GM18517 (cell line): ENCODE data around the gene ENGASE.

Experiments
- ATAC-seq: cut with Tn5 transposase; IDR thresholded peaks from one replicate; pipeline ENCODE4 v1.9.1; 2021; ENCODE audit warnings: mild to moderate bottlenecking, moderate library complexity; ENCODE audit not compliant: unreplicated experiment

The ENGASE gene

DNA sequence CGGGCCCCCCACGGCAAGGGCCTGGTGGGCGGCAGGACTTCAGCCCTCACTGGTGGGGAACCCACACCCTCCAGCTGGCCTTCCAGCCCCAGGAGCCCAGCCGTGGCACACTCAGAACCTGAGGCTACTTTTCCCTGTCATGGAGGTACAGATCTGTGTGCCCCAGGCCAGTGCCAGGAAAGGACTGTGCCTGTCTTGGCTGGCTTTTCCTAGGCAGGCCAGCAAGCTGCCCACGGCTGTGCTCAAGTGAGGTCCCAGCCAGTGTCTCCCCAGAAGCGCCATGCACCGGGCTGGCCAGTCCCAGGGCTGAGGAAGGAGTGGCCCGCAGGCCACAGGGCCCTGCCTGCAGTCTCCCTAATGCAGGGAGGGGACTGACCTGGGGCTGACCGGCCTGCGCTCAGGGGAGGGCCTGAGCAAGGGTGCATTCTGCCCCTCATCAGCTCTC is 16.6 kb downstream of the ENGASE start:
- no peak for ATAC-seq

DNA sequence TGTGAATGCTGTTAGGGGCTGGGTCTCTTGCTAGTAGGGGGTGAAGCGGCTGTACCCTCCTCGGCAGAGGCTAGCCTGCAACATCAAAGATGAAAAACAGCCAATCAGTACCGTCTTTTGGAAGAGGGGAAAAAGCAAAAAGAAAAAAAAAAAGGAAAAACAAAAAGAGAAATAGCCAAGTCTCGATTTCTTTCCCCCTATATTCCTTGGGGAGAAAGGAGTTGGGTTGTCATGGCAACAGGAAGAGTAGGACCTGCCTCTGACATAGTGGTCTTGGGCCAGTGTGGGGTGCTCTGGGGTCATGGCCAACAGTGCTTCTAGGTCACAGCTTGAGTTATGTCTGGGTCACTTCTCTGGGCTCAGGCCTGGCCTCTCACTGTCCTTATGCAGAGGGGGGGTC is 17.9 kb downstream of the ENGASE start:
- no peak for ATAC-seq

DNA sequence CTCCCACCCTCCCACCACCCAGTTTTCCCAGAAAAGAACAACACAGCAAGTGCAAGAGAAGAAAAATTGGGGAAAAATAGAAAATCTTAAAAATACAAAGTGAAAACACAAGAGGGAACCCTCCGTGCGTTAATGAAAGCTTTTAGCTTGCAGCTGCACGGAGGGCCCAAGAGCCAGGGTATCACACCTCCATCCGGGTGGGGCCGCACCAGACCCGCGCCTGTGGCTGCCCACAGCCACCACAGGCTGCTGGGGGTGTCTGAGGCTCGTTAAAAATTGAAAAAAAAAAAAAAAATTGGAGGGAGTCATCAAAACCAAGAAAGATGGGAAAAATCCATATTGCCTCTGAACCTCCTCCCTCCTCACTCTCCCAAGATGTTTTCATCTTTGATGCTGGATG is 18.6 kb downstream of the ENGASE start:
- ATAC-seq, result no peak

DNA sequence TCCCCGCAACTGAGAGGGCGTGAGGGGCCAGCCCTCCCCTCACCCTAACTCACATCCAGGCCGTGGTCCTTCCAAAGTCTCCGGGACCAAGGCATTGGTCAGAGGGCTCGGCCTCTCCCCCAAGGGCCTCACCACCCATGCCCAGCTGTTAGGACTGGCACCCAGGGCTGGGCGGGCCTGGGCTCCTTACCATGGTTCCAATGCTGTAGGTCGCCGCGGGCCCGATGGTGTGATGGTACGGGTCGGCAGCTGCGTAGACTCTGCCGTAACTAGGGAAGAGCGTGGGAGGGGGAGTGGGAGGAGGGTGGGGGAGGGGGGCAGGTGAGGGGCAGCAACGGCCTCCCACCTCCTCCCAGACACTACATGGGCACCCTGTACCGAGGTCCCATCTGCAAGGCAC is 19.6 kb downstream of the ENGASE start:
- ATAC-seq, result no peak

DNA sequence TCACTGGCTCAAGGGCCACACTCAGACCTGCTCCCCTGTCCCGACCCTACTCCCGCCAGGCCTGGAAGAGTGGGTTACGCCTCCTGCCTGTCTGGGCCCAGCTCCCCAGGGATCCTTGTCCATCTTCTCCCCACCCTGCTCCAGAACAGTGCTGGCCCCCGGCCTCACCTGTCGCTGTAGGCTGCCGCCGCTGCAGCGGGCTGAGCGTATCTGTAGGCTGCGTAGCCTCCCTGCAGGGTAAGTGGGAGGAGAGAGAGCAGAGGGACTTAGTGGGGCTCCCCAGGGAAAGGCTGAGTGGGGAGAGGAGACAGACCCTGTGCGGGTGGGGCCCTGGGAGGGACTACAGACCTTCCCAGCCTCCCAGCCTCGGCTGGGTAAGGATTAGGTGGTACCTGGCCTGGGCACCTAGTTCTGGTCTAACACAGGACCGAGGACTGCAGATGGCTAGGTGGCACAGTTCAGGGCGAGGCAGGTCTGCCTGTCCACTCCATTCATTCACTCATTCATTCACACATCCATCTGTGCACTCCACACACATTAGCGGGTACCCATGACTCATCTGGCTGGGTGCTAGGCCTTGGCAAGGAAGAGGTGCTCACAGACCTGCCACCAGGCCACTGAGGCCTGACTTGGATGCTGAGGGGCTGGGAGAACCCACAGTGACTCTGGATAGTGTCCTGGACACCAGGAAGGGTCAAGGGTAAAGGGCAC is 20.9 kb downstream of the ENGASE start:
- no peak for ATAC-seq

DNA sequence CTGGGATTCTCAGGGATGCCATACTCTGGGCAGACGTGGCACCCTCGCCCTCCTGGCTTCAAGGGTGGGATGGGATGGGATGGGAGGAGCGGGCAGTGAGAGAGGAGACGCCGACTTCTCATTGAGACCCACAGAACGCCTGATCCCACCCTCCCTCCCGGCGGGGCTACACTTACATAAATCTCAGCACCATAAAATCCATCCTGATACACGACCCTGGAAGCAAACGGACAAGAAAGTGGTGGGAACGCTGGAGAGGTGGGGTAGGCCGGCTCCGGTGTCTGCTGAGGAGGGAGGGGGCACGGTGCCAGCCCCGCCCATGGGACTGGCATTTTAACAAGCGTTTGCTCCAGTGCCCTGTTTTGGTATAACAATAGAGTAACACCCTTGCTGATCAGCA is 21.9 kb downstream of the ENGASE start:
- ATAC-seq, result no peak

DNA sequence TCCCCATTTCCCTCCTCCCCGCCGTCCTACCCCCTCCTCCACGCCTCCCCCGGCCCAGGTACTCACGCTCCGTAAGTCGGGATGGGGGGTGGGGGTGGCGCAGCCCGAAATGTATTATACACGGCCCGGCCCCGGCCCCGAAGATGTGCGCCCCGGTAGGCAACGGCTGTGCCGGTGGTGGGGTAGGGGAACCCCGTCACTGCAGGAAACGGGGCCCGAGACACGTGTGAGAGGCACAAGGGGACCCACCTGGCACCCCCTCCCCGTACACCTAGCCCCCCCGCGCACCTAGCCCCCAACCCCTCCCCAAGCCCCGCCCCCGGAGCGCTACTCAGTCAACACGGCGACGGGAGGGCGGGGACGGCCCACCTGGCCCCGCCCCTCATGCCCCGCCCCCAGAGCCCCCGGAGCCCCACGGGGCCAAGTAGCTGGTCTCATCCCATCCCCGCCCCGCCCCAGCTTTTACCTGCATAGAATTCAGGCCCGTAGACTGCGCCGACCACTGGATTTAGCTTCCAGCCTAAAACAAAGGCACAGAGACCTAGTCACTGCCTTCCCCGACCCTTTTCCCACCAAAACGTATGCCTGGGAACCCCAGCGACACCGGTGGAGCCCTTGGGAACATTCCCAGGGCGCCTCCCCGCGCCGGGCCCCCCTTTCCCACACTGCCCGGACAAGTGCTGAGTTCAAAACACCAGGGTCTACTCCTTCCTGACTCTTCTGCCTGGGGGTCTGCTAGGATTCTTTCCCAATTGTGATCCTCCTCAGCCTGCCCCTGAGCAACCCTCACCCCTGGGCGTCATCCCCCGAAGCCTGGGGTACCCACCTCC is 22.8 kb downstream of the ENGASE start:
- no peak for ATAC-seq

DNA sequence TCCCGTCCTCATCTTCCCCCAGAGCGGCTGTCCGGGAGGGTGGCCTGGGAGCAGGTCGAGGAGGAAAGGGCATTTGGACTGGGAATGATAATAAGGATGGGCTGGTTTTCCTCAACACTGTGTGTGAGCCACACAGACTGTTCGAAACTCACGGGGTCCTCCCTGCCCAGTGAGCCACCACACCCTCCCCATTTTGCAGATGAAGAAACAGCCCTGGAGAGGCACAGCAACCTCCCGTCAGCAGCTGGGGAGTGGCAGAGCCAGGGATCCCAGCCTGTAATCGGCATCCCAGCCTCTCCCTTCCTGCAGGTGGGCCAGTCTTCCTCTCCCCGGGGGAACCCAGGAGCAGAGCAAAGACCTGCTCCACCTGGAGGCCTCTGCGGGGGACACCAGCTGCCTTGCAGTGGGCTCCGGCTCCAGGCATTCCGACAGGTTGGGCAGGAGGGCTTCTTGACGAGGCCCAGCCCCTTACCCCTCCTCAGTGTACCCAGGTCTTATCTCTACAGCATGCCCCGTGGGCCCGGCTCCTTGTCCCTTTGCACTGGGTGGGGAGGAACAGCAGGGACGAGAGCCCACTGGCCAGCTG is 23.8 kb downstream of the ENGASE start:
- no peak for ATAC-seq

DNA sequence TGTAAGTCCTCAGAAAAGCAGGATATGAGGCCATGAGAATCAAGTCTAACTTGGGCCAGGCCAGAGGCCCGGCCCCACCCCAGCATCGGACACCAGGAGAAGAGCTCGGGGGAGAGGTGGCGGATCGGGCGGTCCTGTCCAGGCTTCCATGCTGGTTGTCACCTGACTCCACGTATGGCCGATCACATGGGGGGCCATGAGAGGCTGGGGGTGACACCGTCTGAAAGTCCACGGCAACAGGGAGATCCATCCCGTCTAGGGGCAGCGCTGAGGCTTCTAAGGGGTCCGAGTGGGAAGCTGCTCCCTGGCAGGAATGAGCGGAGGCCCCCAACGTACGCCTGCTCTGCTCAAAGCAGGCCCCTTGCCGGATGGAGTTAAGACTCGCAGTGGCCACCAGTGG is 25.8 kb downstream of the ENGASE start:
- ATAC-seq, result no peak

DNA sequence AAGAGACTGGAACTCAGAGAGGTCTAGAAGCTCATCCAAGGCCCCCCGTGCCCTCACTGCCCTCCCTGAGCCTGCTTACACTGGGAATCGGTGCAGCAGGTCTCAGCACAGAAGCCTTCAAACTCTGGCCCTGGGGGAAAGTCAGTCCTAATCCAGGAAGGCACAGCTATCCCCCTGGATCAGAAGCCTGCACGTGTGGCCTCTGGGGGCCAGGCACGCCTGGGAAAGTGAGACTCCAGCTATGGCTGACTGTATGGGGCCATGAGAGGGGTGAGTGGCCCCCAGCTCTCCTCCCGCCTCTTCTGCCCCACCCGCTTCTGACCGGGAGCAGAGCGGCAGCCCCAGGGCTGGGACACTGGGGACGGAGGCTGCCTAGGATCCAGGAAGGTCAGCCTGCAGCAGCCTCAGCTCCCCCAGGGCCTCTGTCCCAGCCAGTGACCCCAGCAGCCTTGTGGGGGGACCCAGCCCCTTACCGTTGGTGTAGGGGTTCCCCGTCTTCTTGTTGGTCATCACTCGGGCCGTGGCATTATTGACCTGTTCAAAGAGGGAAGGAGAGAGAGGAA is 26.6 kb downstream of the ENGASE start:
- no peak for ATAC-seq

DNA sequence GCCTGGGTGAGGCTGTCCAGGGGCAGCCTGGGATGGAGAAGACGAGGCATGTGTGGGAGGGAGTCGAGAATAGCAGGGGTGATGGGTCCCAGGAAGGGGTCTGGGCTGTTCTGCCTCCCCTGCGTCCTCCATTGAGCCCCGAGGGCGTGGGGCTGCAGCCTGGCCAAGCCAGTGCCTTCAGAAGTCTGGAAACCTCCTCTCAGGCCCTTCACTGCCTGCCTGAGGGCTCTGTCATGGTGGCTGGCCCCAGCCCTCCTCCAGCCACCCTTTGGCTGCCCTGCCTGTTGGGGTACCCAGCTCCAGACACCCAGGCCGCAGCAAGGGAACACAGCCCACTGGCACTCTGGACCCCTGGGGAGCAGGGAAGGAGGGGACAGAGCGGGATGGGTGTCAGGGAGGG is 27.6 kb downstream of the ENGASE start:
- ATAC-seq, result no peak

DNA sequence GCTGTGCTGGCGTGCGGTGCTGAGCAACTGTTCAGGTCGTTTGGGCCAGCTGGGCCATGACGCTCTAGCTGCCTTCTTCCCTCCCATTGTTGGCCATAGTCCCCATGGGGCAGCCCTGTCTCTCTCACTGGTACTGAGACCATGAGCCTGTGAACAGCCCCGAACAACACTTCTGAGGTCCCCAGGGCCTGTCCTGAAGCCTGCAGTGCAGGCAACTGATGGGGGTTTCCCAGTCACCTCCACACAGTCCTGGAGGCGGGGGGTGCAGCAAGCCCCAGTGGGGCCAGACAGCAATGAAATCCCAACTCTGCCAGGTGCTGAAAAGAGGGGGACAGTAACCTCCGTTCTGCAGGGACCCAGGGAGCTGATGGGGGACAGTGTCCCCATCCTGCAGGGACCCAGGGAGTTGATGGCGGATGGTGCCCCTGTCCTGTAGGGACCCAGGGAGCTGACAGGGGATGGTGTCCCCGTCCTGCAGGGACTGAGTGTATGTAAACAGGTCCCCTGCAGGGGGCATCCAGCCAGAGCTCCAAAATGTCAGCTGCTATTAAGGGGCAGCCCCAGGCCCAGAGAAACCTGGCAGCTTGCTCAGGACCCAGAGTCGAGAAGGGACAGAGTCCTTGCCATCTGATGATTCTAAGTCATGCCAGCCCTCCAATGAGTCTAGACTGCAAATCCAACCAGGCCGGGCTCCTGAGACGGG is 30.4 kb downstream of the ENGASE start:
- no peak for ATAC-seq

DNA sequence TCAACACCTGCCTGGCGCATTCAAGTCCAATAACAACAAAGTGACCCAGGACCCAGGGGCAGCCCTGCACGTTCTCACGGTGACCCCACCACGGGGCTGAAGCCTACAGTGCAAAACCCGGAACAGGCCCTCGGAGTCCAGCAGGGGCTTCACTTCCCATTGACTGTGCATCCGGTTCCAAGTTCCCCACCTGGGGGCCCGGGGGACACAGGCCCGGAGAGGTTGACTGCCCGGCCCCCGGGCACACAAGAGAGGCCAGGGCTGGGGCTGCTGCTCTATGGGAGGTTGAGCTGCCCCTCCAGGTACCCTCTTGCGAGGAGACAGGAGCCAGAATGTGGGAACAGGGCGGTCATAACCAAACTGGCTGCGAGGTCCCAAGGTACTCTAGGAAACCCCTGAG is 31.3 kb downstream of the ENGASE start:
- no peak for ATAC-seq

DNA sequence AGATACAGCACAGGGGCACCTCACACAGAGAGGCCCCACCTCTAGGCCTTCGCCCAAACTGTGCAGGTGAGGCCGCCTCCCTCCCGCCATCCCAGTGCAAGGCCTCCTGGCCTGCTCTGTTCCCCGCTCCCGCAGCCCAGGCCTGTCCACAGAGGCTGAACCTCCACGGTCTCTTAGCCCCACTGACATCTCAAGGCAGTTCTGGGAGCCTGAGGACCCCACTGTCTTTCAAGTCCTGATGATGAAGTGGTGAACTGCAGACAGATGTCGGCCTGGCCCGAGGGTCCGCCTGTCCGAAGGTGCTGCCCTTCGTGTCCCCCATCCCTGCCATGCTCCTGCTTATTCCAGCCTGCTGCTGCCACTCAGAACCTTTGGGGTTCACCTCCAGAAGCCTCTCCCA is 32.3 kb downstream of the ENGASE start:
- ATAC-seq, result no peak

DNA sequence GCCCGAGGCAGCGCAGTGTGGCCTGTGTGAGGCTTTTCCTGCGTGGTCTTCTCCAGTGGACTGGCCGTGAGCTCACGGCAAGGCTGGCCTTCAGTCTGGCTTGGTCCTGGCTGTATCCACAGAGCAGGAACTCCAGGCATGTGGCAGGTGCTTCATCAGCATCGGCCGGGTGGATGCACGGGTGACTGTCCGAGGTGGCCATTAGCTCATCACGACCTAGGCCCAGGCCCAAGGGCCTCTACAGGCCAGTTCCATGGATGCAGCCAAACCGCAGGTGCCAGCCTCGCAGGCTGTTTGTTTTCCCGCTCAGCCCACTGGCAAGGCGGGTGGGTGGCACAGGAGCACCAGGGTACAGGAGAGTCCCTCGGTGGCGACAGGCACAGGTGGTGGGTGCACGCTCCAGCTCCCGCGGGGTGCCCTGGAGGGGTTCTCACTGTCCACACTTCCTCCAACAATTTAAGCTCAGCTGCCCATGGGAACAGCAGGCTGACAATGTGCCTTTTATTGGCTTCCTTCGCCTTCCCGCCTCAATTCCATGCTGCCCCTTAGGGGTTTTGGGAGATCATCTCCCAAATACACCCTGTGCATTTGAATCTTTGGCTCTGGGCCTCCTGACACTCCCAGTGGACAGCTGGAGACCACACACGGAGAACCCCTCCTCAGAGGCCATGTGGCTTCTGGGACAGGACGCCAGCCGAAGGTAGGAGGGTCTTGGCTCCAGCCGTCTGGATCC is 33.0 kb downstream of the ENGASE start:
- no peak for ATAC-seq

DNA sequence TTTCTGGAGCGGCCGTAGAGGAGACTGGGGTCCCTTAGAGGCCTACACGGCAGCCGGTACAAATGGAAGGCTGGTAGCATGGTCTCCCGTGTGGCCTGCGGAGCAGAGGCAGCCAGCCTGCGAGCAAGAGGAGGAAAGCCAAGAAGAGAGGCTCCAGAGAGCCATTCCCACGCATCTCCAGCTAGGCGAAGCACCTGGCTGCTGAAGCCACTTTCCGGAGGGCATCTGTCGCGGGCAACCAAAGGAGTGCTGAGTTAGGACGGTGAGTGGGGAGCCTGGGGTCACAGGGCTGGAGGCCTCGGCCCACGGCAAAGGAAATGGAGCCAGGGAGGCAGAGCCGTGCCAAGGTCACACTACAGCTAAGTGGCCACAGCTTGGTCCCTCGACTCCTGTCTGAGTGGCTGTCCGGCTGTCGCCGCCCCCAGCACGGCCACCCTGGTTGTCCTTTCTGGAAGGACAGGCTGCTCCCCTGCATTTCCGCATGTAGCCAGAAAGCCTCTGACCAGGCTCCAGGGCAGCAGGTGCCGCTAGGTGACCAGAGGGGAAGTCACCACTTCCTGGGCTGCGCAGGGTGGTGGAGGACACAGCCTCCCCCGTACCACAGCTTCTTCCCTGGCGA is 33.7 kb downstream of the ENGASE start:
- ATAC-seq, result no peak

DNA sequence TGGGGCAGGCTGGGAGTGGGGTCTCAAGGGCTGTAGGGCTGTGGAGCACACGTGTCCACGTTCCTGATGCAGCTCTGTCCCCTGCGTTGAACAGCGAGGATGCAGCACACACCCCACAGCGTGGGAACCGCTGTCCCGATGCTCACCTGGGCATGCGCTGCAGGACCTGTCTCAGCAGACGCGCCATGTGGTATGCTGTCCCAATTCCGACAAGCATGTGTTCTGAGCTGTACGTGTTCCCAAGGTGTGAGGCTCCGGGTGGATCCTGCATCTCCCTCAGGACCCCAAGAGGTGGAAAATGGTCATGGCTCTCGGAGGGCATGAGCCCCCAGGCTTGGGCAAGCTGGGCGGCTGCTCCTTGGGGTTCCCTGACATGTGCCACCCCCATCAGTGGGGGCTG is 34.2 kb downstream of the ENGASE start:
- ATAC-seq, result no peak

DNA sequence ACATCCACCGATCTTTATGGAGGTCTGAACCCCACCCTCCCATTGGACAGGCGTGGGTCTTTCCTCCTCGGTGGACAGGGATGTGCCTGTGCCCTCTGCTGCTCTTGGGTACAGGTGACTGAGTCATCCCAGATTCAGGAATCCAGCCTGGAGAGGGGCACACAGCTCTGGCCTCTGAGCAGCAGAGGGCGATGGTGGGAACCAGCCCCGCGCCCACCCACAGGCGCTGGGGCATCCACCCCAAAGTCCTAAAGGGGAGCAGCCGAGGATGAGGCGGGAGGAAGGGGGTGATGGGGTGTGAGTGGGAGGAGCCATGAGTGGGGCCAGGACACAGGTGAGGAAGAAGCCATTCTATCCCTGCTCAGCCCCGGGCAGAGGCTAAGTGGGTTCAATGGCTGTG is 35.0 kb downstream of the ENGASE start:
- no peak for ATAC-seq

DNA sequence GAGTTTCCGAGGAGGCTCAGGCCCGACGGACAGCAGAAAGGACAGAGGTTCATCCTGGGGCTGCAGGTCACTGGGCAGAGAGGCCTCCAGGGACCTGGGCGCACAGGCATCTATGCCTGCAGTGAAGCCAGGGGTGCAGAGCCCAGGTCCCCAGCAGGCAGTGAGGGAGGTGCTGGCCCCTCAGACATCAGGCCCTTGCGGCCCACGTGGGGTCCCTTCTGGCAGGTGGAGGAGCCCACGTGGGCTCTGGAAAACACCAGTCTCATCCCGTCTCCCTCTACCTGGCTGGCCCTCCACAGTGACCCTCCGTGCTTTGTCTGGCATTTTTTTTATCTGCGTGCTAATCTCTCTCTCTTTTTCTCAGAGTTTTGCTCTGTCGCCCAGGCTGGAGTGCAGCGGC is 36.5 kb downstream of the ENGASE start:
- no peak for ATAC-seq

DNA sequence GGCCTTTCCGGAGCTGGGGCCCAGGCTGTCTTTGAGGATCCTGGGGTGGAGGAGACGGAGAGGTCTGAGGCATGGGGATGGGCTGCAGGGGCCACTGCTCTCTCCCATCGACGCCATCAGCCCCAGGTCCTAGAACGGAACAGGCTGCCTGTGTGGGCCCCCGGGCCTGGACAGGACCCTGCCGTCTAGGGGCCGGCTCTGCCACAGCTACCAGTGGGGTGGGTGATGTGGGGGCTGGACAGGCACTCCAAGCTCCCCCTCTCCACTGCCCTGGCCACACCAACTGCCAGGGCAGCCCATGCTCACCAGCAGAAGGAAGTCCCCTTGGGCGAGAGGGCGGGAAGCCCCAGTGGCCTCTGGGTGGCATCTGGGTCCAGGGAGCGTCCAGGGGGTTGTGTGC is 37.8 kb downstream of the ENGASE start:
- no peak for ATAC-seq
